ENCODE results near the gene ESPN.
"Not testable (repeated sequence)": the region's sequence is repeated elsewhere in the genome, so short reads cannot be mapped to it uniquely, and the experiment has no call there.

ESPN gene

DNA sequence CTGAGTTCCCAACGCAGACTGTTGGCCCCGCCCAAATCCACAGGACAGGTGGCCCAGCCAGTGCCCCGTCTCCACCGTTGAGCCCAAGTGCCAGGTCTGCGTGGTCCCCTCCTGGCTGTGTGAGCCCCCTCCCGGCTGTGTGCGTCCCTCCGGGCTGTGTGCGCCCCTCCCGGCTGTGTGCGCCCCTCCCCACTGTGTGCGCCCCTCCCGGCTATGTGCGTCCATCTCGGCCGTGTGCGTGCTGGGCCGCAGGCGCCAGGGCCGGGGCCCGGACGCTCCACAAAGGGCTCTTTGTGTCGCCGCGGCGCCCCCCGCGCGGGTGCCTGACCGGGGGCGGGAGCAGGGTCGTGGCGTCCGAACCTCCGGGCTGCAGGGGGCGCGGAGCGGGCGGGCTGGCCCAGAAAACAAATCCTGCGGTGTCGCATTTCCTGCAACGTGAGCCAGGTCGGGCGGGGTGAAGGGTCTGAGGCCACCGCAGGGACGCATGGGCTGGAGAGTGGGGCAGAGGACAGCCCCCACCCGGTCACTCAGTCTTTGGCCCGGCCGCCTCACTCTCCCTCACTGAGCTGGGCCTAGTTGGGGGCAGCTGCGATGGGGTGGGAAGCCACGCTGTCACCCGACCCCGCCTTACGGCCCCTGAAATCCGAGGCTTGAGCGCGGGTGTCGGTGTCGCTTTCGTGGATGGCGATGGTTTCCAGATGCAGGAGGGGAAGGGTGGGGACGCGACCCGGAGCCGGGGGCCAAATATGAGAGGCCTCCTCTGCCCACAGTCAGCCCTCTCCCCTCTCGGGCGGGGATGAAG is 22.6 kb downstream of the ESPN start:
- no peak for DNase-seq (ENCODE audit: low read depth in 2 of 2, low spot score in 1 of 2)

DNA sequence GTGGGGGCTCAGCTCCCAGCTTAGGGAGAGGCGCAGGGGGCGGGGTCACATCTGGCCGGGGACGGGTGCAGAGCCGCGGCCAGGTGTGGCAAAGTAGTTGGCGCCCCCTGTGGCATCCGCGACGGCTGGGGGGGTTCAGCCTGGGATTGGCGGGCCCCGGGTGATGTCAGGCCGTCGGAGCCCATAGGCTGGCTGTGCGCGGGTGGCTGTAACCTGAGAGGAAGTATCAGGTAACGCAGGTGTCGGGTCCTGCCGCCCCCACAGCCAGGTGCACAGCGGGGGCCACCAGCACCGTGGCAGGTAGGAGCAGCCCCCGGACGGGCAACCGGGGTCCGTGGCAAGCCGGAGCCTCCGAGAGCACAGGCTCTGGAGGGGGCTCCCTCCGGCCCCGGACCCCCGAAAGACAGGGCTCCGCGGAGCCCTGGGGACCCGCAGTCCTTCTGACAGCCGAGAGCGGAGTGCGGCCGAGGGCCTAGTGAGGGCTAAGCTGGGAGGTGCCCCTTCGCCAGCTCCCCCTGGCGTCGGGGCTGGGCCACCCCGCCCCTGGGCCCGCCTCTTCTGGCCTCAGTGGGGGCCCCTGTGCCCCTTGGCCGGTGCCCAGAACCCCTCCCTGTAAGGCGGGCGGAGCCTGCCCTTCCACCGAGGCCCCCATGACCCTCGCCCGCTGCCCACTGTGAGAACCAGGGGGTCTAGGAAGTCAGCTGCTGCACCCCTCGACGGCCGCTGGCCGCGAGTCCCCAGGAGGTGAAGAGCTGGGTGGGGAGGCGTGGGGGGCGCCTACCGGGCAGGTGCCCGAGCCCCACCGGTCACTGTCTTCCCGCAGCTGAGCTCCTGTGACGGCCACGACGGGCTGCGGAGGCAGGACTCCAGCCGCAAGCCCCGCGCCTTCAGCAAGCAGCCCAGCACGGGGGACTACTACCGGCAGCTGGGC is 23.5 kb downstream of the ESPN start:
- no peak for DNase-seq (ENCODE audit: low read depth in 2 of 2, low spot score in 1 of 2)

- no peak for DNase-seq (ENCODE audit: low read depth in 2 of 2, low spot score in 1 of 2)
Measured at GRCh38 chr1:6448749-6449631, 24.4 kb downstream of the ESPN start.

DNA sequence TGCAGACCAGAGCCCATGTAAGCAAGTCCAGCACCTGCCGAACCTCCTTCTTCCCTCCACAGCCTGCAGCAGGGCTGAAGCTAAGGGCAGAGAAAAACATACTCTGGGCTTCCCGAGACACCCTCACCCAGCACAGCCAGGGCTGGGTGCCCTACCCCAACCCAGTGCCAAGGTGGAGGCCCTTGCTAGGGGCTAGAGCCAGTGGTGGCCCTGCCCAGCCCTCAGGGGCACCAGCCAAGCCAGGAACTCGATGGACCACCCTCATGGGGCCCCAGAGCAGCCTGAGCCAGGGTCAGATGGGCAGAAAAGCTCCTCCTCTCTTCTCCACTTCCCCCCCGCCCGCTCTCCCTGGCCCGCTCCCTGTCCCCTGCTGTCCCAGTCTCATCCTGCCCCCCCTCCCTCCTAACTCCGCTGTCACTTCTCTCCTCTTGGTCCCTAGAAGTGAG is 25.5 kb downstream of the ESPN start:
- DNase-seq (ENCODE audit: low read depth in 2 of 2, low spot score in 1 of 2) = no peak

GRCh38 chr1:6450486-6450885 is 25.9 kb downstream of the ESPN start:
- not testable (repeated sequence) for DNase-seq (ENCODE audit: low read depth in 2 of 2, low spot score in 1 of 2)

DNA sequence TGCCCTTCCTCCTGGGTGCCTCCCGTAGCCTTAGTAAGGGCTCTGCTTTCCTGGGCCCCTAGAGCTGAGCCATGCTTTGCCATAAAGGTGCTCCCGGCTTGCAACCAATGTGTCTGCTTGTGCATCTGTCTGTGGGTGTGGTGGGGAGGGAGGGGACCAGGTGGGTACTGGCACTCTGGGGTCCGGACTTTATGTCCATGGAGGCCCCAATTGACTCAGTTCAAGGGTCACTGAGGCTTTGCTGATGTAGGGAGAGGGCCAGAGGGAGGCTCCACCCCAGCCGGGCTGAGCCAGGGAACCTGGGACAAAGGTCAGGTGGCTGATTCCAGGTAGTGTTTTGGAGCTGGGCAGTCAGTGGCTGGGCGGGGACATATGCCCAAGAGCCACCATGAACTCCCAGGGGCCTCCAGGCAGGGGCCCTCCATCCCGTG is 26.4 kb downstream of the ESPN start:
- DNase-seq (ENCODE audit: low read depth in 2 of 2, low spot score in 1 of 2) = no peak

GRCh38 chr1:6453895-6454855 is 29.6 kb downstream of the ESPN start:
- DNase-seq (ENCODE audit: low read depth in 2 of 2, low spot score in 1 of 2) = not testable (repeated sequence)

- no peak for DNase-seq (ENCODE audit: low read depth in 2 of 2, low spot score in 1 of 2)
Measured at GRCh38 chr1:6454856-6455751, 30.5 kb downstream of the ESPN start.

GRCh38 chr1:6455752-6456520 is 31.4 kb downstream of the ESPN start:
- not testable (repeated sequence) for DNase-seq (ENCODE audit: low read depth in 2 of 2, low spot score in 1 of 2)

DNA sequence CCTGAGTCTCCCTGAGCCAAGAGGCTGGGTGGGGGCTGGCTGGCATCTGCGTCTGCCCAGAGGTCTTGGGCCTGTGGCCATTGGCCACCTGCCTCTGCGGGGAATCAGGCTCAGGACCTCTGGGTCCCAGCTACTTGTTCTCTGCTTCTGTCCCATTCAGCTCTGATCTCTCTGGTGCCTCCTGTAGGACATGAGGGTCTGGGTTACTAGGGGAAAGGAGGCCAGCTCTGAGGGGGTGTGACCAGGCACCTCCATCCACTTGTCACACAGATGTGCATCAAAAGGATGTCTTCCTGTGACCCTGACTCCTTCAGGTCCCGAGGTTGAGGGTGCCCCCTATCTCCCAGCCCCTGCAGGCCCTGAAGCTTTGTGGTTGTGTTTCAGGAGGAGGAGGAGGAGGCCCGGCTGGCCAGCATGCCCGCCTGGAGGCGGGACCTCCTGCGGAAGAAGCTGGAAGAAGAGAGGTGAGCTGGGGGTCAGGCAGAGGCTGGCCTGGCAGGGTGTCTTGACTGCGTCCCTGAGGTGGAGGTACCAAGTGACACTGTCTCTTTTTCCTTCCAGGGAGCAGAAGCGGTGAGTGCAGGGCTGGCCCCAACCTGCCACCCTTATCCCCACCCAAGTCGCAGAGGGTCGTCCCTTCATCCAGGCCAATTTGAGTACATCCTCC is 32.4 kb downstream of the ESPN start:
- DNase-seq (ENCODE audit: low read depth in 2 of 2, low spot score in 1 of 2) = no peak

- DNase-seq (ENCODE audit: low read depth in 2 of 2, low spot score in 1 of 2) = no peak
Measured at GRCh38 chr1:6459850-6460265, 35.3 kb downstream of the ESPN start.

DNA sequence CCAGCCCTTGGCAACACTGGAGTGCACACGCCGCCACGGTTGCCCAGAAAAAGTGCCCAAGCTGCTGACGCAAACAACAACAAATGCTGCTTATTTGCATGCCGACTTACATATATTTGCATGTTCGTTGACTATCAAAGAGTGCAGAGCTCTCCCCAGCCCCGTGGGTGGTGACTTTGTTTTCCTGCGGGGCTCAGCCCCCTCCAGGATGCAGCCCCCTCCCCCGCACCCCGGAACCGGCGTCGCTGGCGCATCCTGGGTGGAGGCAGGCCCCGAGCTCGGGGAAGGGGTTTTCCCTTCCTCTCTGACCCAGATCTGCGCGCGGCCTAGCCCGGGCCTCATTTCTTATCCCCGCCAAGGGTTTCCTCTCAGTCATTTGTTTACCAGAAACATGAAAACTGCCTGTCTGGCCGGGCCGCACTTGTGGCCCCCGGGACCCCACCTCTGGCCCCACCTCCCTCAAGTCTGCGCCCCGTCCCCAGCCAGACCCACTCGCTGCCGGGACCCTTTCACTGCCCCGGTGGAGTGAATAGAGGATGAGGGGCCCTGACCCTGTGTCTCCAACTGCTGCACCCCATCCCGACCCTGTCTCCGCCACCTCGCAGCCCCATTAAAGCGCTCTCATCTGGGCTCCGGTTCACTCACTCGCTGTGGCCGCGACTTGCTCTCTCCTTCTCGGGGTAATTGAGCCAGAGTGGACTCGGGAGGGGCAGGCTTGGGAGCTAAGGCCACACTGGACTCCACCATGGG is 35.9 kb downstream of the ESPN start:
- DNase-seq (ENCODE audit: low read depth in 2 of 2, low spot score in 1 of 2) = peak; percentile 50 to 75

DNA sequence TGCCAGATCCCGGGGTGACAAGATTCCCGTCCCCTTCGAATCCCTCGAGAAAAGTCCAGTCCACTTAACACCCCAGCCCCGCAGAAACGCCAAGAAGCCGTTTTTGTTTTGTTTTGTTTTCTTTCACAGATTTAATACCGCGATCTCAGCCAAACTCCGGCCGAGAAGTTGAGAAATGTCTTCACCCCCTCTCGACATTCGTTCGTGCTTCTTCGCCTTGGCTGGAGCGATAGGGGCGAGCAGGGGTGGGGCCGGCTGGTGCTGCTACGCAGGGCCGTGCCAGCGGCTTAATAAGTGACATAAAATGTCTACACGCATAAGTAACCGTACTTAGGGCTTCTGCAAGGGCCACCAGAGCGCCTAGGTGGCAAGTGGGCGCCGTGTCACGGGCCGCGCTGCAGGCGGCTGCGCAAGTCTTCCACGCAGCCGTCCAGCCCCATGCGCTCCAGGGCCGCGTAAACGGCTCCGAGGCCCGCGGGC is 36.5 kb downstream of the ESPN start:
- no peak for DNase-seq (ENCODE audit: low read depth in 2 of 2, low spot score in 1 of 2)

DNA sequence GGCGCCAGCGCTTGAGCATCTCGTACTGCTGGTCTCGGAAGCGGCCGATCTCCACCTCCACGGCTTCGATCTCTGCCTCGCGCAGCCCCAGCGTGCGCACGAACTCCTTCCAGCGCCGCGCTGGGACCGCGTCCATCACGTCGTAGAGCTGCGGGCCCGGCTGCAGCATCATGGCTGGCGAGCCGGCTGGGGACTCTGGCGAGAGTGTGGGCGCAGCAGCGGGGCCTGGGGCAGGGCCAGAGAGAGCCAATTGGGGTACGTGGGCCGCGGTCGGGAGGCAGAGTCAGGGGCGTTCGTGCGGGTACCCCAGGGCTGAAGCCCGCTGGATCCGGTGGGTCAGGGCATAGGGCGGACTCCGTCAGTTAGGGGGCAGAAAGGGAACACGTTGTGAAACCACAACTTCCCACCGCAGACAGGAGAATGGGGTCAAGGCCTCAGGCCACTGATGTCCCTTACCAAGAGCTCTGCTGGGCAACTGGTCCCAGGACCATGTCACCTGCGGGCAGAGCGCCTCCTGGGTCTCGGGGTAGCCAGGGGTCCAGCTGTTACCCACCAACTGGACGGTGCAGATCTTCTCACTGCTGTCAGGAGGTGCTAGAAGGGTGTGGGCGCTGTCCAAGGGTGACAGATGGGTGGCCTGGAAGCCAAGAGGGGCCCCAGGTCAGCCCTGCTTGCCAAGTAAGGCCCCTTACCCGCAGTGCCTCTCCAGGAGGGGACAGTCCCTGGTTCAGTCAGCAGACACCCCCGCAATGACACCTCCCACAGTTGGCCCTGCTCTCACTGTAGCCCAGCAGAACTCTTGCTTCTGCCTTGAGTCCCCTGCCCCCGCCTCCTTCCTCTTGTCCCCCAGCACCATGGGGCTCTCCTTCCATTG is 37.2 kb downstream of the ESPN start:
- no peak for DNase-seq (ENCODE audit: low read depth in 2 of 2, low spot score in 1 of 2)

- DNase-seq (ENCODE audit: low read depth in 2 of 2, low spot score in 1 of 2) = no peak
Measured at GRCh38 chr1:6462412-6463119, 38.0 kb downstream of the ESPN start.

All from stimulated activated CD8-positive, alpha-beta memory T cell treated with anti-CD3 and anti-CD28 coated beads, Interleukin-4, amount 100 ng/mL, for 1 hour (primary cell).